ENCODE data around the gene PRR7.
"Not testable (repeated sequence)": the region's sequence is repeated elsewhere in the genome, so short reads cannot be mapped to it uniquely, and the experiment has no call there.

GRCh38 chr5:177485753-177486152, 39.1 kb downstream of the PRR7 start:
- TF ChIP-seq EP300, POLR2AphosphoS5, CTCF (IDR thresholded peaks at IDR 0.05): not testable (repeated sequence)
